ENCODE measurements around the gene FBXO36. TPM values are rescaled to one million over a fixed set of nuclear protein-coding genes. Genes with fewer than 3 reads are reported as not detected.

FBXO36 gene
- total RNA-seq, 6 donors from 2014 or later, result 2.4 to 13.8 (median 4.5) TPM

DNA sequence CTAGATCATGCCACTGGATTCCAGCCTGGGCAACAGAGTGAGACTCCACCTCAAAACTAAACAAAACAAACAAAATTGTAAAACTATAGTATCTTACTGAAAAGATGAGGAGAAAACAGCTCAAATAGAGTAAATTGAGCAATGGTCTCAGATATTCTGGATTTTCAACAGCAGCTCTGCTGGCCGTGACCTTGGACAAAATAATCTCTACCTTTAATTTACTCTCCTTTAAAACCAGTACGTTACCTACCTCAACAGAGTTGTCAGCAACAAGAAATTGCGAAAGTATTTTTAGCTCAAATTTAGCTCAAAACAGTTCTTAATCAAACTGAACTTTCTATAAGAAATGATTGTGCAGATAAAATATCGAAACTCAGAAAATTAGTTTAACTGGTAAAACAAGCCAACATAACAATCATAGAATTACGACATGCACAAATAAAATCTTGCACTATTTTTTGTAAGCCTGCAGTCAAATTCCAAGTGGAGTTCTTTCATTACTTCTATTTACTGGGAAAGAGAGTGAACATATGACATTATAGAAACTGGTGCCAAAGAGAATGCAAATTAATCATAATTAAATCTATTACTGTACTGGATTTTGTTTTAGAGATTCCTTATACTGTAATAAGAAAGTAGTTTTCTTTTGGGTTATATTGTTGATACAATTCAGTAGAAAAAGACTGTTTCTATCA is 41.3 kb upstream of the FBXO36 start:
- Histone ChIP-seq H3K4me3 (no peak overlapping the region), H3K4me1 (peaks cover 0 to 13% (median 10%) of the 10 kb centered on the region in 4 donors), H3K9me3 (no peaks in the 10 kb centered on the region), H3K27me3 (no peaks in the 10 kb centered on the region), H3K27ac (no peak overlapping the region), H3K36me3 (peaks cover 6 to 43% (median 23%) of the 10 kb centered on the region in 4 donors)
- ATAC-seq (ENCODE audit: low FRiP score in 2 of 2) (no peak), DNase-seq (no peak)
- WGBS, 2 donors, result 79 to 82% methylated on average over 5 of the region's 5 CpGs
- TF ChIP-seq CTCF (IDR thresholded peaks at IDR 0.05), result no peak

DNA sequence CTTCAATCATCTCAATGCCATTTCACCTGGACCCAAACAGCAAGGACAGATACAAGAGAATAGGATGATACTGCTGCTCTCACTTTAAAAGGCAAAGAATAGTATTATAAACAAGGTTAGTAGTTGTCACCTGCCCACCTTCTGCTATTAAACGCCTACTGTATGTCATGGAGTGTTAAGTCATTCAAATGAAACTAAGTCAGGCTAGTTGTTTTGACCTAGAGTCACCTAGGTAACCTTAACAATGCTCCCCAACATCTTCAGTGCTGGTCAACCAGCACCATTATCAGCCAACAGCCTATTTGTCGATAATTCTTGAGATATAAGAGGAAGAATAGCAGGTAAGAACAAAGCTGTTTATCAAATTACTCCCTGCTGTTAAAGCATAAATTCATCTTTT is 39.7 kb upstream of the FBXO36 start:
- ATAC-seq (ENCODE audit: low FRiP score in 2 of 2) (no peak), DNase-seq (no peak)
- H3K9me3 ChIP-seq, result no peaks in the 10 kb centered on the region
- no peak overlapping the region for H3K27ac ChIP-seq
- TF ChIP-seq CTCF (IDR thresholded peaks at IDR 0.05), result no peak
- no peak for TF ChIP-seq POLR2AphosphoS5 (IDR thresholded peaks at IDR 0.05)
- TF ChIP-seq EP300 (IDR thresholded peaks at IDR 0.05), result no peak
- no peak for TF ChIP-seq POLR2A (IDR thresholded peaks at IDR 0.05)
- H3K4me1 ChIP-seq, result peaks cover 0 to 23% (median 10%) of the 10 kb centered on the region in 4 donors
- 83 to 89% methylated on average over 2 of the region's 2 CpGs for WGBS, 2 donors
- H3K4me3 ChIP-seq, result no peak overlapping the region
- H3K36me3 ChIP-seq, result peaks cover 6 to 29% (median 15%) of the 10 kb centered on the region in 4 donors
- no peaks in the 10 kb centered on the region for H3K27me3 ChIP-seq

GRCh38 chr2:229884775-229885699 is 37.3 kb upstream of the FBXO36 start:
- no peaks in the 10 kb centered on the region for H3K27me3 ChIP-seq
- 81% methylated on average over 5 of the region's 5 CpGs for WGBS, 2 donors
- ATAC-seq (ENCODE audit: low FRiP score in 2 of 2), result no peak
- peaks cover 0 to 4% (median 0%) of the 10 kb centered on the region in 4 donors for H3K36me3 ChIP-seq
- no peak overlapping the region for H3K4me3 ChIP-seq
- H3K27ac ChIP-seq, result no peak overlapping the region
- no peak for TF ChIP-seq EP300 (IDR thresholded peaks at IDR 0.05)
- no peak for TF ChIP-seq CTCF (IDR thresholded peaks at IDR 0.05)
- TF ChIP-seq POLR2A (IDR thresholded peaks at IDR 0.05), result no peak
- no peak for TF ChIP-seq POLR2AphosphoS5 (IDR thresholded peaks at IDR 0.05)
- DNase-seq, result no peak
- peaks cover 0 to 23% (median 12%) of the 10 kb centered on the region in 4 donors for H3K4me1 ChIP-seq
- H3K9me3 ChIP-seq, result no peaks in the 10 kb centered on the region

- DNase-seq, result no peak
Measured at GRCh38 chr2:229887441-229887840, 34.9 kb upstream of the FBXO36 start.

More at GRCh38 chr2:229887441-229887840, 34.9 kb upstream of the FBXO36 start:
- no peak overlapping the region for H3K27ac ChIP-seq
- peaks cover 0 to 9% (median 0%) of the 10 kb centered on the region in 4 donors for H3K36me3 ChIP-seq
- H3K27me3 ChIP-seq, result no peaks in the 10 kb centered on the region
- ATAC-seq (ENCODE audit: low FRiP score in 2 of 2), result no peak
- H3K4me1 ChIP-seq, result peaks cover 0 to 23% (median 9%) of the 10 kb centered on the region in 4 donors
- H3K4me3 ChIP-seq, result no peak overlapping the region
- no peaks in the 10 kb centered on the region for H3K9me3 ChIP-seq
- WGBS, 2 donors, result 82 to 94% methylated on average over 1 of the region's 1 CpG
- TF ChIP-seq POLR2AphosphoS5 (IDR thresholded peaks at IDR 0.05), result no peak
- TF ChIP-seq EP300 (IDR thresholded peaks at IDR 0.05), result no peak
- no peak for TF ChIP-seq CTCF (IDR thresholded peaks at IDR 0.05)
- no peak for TF ChIP-seq POLR2A (IDR thresholded peaks at IDR 0.05)

Measured in upper lobe of left lung (tissue), 6 donors.